GM21737 (cell line): ENCODE measurements around the gene PDGFC.

Source experiments
- ATAC-seq: cut with Tn5 transposase; IDR thresholded peaks from one replicate; pipeline ENCODE4 v1.9.1; 2021; ENCODE audit warnings: mild to moderate bottlenecking, moderate library complexity; ENCODE audit not compliant: unreplicated experiment

PDGFC gene

DNA sequence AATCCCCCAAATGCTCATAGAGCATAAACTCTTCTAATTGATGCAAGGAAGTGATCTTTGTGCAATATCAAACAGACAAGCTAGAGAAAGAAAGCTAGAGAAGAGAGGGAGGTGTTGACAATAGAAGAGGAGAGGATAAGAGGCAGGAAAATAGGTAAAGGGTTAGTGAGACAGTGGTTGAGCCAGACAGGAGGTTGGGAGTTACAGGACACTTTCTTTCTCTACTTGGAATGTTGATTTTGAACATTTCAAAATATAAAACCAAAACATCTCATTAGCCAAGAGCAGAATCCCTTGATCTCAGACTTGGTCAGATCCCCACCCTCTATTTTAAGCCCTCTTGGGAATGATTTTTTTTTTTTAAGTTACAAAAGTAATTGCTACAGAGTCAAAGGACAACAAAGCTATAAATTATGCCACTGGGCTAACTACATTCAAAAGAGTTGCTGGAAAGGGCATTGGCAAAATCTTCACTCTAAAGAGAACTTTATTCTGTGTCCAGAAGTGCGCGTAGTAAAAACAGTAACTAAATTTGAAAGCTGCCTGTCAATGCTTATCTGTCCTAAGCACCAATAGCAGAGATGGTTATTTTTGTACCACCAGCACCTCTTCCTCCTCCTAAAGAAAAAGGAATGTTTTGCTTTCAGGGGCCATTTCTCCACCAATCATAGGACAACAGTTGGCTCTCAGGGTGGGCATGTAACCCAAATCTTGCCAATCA is 133.8 kb downstream of the PDGFC start:
- ATAC-seq: no peak

DNA sequence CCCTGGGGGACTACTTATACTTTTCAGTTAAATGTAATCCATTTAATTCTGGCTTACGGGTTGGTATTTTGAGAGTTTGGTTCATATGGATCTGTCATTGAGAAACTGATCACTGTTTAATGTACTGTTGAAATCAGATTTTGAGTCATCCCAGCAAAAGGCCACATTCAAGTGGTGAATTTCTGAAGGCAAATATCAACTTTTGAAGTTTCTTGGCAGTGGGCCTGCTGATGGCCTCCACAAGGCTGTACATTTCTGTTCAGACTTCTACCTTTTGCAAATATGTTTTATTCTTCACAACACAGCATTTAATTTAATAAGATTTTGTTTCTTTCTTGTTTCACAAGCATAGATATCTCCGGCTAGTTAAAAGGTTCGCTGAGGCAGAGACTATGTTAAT is 138.7 kb downstream of the PDGFC start:
- no peak for ATAC-seq

DNA sequence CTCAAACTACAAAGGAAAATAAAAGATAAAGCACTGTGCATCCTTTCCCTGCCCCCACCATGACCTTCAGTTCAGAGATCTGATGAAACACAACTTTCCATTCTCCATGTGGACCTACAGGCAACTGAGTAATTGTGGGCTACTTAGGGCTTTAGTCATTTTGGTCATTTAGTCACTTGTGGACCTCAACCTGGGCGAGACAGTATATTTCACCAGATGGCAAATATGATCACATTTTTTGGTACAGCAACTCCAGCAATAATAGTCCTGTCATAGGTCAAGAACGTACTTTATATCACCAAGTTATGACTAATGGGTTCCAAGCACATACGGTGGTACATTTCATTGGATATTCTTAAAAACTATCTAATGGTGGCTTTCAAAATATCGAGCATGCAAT is 141.2 kb downstream of the PDGFC start:
- no peak for ATAC-seq

DNA sequence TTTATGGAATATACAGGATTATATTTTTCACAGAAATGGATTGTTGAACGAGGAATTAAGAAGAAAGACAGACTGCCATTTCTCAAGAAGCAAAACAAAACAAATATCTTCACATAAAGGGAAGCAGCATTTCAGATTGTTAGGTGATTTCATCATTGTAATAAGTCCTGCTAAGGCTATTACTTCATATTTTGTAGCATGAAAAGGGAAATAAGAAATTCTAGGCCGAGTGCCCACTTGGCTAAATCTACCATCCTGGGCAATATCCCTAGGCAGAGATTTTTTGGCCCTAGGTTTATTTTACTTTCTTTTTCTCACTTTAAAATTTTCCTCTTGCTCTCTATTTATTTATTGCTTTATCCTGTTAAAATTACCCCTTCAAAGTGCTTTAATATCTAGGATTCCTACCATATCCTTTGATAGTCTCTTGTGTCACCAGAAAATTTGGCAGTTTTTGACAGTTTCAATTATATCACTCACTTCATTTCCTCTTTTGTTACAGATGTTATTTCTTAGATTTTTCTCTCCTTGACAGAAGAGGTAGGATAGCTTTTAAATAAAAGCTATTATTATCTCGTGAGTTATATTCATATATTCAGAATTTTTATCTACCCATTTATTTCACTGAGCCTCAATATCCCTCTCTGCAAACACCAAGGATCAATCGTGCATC is 142.3 kb downstream of the PDGFC start:
- ATAC-seq: no peak

DNA sequence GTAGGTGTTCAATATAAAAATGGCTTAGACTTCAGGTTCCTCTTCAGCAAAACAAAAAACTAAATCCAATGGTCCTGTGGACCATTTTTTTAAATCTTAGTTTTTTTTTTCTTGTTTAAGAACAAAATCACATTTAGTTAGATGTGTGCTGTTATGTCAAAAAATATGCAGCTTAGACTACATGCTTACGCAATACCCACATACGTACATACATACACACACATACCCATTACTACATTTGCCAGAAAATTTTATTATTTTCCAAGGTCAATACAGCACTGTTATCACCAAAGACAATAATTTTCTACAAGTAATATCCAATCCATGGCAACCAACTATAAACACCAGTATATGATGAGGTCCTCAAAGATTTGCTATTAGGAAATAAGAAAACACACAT is 144.1 kb downstream of the PDGFC start:
- no peak for ATAC-seq

DNA sequence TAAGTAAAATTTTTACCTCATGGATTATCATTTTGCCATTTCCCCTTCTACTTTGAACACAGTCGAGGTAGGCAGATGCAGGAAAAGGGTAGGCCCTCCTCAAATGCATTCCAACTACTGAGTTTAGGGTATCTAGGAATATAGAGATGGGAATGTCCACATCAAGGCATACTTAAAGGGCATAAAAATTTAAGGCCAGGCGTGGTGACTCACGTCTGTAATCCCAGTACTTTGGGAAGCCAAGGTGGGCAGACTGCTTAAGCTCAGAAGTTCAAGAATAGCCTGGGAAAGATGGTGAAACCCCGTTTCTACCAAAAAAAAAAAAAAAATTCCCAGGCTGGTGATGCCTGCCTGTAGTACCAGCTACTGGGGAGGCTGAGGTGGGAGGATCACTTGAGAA is 146.5 kb downstream of the PDGFC start:
- no peak for ATAC-seq

DNA sequence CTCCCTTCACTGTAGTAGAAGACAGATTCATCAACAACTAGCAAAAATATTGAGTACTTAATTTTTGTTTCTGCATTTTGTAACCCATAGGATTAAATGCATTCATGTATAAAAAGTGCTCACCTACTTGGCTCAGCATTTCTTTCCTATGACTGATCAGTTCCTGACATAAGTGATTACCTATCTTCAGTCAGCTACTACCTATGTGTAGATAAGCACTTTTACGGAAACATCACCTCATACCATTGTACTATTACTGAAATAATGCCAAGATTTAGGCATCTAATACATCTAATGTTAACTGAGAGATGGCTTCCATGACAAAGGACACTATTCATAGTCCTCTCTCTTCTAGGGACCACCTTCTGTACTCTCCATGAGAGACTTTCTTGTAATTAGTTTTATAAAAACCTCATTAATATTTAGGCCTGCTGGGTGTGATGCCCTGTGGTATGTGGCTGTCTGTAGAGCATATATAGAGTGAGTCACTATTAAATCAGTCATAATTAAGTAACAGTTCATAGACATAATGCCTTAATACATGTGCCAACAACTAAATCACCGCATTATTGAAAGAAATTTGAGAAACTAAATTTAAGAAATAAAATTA is 147.0 kb downstream of the PDGFC start:
- no peak for ATAC-seq

DNA sequence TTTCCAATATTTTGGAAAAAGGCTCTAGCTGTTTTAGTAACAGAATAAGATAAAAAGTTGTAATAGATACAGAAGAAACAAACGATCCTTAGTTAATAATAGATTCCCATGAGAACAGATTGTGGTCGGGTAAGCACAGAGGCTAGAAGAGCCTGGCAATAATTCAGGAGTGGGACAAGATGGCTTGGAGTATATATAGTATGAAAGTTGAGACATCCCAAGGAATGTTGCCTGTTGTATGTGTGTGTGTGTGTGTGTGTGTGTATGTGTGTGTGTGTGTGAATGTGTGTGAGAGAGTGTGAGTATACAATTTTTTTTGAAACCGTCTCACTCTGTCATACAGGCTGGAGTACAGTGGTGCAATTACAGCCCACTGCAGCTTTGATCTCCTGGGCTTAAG is 150.7 kb downstream of the PDGFC start:
- no peak for ATAC-seq

DNA sequence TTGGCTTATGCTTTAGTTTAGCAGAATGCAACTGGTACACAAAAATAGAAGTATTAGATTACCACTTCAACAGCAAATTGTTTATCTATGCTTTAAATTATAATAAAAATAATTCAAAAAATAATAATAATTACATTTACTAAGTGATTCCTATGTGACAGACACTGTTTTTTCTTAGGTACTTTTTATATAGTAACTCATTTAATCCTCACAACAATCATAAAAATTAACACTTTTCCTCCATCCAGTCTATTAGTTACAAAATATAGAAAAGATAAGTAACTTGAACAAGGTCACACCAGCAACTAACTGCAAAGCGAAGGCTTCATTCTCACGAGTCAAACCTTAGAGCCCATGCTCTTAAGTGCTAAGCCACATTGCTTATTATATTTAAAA is 155.2 kb downstream of the PDGFC start:
- no peak for ATAC-seq

DNA sequence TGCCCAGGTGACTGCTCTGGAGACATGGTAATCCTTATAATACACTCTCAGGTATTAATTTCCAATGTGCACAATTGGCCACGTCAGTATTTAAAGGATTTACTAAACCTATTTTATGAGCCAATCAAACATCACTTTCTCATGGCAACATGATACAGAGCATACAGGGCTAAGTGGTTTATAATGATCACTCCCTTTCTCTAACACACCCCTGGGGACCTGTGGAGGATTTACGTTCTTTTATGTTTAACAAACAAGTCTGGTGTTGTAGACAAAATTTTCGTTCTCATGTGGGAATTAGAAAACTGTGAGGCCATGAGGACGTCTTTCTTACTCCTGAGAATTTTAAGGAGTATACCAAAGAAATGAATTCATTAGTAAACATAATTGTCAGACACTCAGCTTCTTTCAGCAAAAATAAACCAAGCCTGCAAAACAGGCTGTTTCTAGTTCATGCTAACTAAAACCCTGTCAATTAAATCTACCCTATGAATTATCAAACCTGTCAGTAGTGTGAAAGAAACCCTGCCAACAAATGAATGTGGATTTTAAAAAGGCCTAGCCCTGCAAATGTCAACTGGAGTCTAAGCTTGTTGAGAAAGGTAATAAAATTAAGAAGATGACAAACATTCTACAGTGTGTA is 155.8 kb downstream of the PDGFC start:
- no peak for ATAC-seq

DNA sequence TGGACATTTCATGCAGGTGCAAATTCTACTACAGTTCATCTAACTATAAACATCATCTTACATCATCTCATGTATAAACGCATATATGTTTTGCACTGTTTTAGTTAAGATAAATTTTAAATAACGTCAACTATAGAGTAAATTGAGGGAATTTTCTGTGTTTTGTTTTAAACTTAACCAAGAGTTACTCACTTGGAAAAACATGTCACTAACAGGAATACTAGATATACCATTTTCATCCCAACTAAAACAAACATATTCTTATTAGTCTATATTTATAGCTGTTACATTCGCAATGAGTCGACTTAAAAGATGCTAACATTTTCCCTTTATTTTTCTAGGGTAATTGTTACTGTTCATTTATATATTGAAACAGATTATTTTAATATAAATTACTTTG is 159.6 kb downstream of the PDGFC start:
- no peak for ATAC-seq

DNA sequence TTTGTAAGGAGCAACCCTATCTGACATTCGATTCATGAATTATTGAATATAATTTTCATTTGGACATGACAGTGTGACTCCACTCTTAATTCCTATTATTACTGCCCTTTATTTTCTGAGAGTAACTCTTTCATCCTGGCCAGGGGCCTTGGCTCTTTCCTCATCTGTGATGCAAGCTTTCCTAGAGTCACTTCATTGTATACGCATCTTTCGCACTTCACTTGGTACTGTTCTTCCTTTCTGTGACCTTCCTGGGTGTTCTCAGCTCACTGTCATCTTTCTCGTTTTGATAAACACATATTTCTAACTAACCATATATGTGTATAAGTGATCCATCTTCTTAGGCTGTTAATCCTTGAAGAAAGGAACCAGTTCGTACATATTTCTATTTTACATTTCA is 160.3 kb downstream of the PDGFC start:
- ATAC-seq: no peak

DNA sequence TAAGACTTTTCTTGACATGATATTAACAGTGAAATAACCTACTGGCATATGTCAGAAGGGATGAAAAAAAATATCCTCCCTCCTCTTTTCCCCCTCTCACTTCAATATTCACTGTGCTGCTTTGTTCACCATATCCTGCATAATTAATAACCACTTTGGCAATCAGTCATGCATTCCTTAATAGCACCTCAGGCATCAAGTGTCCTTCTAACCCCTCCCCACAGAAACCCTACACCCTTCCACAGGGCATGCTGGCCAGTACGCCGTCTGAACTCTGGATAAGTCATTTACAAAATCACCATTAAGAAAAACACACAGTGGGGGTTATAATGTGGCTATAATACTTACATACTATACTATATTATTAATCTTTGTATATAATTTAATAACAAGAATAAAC is 165.9 kb downstream of the PDGFC start:
- ATAC-seq: no peak

DNA sequence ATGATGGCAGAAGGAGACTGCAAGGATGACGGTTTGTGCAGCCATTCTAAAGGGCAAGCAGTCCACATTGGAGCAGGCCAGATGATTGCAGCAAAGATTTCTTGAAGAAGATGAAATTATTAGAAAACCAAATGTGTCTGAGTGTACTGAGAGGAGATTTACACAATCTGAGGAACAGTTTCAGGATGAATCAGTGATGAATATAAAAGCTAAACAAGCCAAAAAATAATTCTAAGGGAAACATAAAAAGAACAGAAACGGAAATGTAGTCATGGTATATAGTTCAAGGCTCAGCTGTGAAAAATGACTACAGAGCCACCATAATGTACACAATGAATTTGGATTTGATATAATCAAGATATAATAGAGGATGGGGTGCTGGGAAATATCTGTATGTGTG is 168.5 kb downstream of the PDGFC start:
- ATAC-seq: no peak

DNA sequence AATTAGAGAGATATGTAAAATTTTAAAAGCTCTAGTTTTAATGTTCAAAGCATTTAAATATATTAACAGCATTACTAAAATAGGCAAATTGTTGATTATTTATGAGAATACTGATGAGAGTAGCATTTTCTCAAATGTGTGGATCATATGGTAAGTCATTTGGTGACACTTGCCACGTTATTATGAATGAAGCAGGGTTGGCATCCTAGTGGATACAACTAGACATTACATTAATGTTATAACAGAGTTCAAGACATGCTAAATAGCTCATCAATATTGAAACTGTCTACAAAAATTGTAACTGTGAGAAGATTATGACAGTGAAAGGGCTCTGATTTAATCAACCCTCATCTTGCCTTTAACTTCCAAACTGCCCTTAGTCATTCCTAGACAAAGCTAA is 171.1 kb downstream of the PDGFC start:
- no peak for ATAC-seq

DNA sequence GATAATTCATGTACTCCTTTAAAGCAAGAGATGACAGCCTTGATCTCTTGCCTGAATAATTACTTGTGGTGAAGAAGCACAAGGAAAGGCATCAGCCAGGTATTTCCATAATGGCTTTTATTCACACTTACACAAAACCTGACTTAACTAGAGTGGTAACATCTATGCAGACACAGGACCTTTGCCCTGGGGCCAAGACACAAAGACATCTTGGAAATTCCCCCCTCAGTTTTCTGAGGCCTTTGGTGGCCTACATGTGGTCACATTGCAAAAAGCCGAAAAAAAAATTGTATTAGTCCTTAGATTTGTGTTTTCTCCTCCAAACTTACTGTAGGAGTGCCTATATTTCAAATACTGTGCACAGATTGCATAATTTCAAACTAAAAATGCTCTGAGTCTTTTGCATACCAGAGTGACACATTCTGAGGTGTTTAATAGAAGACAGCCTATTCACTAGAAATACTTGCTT is 172.4 kb downstream of the PDGFC start:
- ATAC-seq: no peak

DNA sequence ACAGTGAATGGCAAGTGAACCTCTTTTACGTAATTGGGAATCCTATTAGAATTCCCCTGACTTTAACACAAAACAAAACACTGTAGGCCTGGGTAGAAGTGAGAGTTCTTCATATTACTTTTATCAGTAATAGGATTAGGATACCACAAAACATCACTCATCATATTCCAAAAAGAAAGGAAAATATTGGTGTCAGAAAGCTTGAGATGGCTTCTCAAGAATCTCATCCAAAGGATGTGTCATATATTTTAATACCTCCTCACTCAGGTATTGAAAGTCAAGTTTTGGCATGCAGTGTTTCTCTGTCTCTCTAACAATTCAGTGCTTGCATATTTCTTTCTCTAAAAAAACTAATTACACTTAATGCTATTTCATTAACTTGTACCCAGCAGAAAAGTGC is 173.2 kb downstream of the PDGFC start:
- ATAC-seq: no peak

DNA sequence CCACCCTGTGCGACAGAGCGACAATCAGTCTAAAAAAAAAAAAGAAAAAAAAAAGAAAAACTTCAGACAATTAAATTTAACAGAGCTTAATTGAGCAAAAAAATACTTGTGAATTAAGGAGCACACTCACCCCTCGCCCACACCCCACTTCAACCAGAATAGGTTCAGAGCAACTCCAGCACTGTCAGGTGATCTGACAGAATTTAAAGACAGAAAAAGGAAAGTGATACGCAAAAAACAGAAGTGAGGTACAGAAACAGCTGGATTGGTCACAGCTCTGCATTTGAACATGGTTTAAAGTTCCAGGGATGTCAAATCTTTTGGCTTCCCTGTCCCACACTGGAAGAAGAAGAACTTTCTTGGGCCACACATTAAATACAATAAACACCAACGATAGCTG is 174.4 kb downstream of the PDGFC start:
- no peak for ATAC-seq

DNA sequence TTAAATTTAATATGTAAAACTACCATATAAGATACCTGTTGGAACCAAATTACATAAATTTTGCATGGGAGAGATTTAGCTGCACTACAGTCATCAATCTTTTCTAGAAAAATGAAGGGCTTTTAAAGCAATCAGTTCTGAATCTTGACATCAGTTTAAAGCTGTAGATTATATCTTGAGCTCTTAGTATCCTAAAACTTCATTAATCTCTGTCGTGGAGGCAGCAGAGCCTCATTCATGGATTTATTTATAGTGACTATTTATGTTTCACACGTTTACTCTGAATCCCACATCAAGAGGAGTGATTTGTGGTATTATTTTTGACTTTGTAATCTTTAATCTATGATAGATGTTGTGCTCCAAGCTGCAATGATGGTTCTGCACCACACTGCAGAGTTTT is 175.9 kb downstream of the PDGFC start:
- ATAC-seq: no peak

DNA sequence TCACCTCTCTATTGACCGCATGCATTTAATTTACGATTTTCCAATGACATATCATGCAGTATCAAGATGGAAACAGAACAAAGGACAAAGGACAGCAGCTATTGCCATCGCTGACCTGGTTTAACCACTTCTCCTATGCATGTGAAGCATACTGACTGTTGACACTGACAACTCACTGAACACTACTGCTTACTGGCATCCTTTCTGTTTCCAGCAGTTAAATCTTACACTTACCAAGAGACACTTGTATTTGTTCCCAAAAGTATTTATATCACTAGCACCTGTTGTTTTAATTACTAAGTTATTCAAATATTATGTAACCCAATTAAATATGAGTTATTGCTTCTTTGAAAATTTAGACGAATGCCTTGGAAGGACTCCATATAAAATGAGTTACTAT is 176.7 kb downstream of the PDGFC start:
- ATAC-seq: no peak

DNA sequence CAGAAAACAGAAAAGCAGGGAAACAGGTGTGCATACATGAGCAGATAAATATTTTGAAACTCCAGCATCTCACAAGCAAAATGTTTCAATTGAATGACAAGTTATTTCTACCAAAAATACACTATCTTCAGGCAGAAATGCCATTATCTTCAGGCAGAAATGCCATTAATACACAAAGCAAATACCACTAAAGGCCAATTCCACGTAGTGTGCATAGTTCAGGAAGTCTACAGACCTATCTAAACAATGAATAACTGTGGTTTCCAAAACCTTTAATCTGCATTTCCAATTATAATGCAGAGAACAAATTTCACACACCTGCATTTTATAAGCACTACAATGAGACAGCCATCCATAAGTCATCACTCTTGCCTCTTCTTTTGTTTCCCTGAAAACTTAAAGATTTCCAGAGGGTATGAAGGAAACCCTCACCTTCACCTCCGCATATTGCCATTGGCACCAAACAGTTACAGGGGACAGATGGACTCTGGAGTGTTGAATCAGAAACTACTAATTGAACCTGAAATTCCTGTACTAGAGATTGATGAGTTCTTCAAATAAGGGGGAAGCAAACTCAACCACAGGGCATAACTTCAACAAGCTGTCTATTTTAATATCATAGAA is 179.0 kb downstream of the PDGFC start:
- no peak for ATAC-seq
